HG03060 (cell line): ENCODE data around the gene MAST4.

ENCODE experiments used
- ATAC-seq: cut with Tn5 transposase; IDR thresholded peaks from one replicate; pipeline ENCODE4 v1.9.1; 2021; ENCODE audit warnings: low read depth, moderate number of reproducible peaks; ENCODE audit not compliant: unreplicated experiment

Gene MAST4

DNA sequence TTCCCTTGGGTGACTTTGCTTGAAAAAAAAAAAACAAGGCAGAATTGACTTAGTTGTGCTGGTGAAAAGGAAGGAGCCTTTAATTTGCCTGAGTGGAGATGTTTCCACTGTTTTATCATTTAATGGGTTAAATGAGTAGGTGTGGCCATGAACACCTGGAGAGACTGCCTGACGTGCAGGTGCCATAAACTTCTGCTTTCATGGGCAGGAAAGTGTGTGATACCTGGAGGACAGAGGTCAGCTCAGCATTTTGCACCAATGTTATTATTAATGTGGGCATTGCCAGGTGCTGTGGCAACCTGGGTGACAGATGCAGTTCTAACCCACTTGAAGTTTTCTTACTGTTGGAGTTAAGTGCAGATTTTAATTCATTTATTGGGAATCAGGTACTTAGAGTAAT lies 455.0 kb downstream of the MAST4 start:
- no peak for ATAC-seq

DNA sequence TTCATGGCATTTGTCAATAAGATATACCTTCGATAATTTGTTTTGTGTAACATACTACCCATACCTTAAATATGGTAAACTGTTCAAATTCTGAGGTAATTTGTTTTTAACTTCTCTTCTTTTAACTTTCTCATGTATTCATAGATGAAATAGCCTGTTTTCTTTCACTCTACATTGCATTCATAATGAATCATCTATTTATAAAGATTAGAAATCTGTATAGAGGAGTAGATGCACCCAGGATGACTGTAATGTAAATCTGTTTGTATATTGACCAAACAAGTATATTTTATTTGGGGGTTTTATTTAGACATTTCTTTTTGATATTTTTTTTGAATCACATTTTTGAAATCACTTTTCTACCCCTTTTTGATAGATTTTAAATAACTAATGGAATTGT lies 455.8 kb downstream of the MAST4 start:
- ATAC-seq, result no peak

DNA sequence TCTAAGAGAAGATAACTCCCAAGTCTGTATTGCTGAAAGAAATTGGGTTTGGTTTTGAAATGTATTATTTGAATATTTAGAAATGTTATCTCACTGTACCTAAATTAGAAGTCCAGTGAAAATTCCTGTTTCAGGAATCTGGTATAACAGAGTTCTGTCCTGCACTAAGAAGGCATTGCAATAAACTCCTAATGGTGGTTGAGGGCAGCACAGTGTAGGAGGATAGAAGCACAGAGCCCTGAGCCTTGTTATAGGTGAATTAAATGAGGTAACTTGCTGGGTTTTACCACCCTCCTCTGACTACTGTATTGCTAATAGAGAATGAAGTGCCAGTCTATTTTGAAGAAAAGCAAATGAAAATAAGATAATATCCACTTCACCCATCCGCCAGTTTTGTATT lies 457.0 kb downstream of the MAST4 start:
- no peak for ATAC-seq

DNA sequence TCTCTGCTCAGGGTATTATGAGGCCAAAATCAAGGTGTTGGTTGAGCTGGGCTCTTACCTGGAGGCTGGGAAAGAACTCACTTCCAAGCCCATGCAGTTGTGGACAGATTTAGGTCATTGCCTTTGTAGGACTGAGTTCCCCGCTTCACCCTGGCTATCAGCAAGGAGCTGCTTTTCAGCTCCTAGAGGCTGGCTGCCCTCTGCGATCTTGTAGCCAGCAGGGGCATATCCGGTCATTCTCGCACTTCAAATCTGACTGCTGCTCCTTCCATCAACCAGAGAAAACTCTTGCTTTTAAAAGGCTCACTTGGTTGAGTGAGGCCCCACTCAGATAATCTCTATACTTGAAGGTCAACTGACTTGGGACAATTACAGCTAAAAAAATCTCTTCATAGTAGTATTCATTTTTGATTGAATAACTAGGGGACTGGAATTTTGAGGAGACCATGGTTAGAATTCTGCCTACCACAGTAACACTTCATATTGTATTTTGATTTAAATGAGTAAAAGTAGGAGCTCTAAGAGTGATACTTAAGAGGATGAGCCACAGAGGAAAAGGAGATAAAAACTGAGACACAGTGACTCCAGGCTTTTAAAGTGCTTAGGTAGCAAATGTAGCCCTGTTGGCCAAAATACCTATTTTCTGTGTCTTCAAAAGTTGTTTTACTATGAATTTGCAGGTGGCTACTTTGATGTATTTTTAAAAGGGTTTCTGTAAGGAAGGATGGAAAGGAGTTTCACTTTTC lies 463.0 kb downstream of the MAST4 start:
- ATAC-seq, result no peak

DNA sequence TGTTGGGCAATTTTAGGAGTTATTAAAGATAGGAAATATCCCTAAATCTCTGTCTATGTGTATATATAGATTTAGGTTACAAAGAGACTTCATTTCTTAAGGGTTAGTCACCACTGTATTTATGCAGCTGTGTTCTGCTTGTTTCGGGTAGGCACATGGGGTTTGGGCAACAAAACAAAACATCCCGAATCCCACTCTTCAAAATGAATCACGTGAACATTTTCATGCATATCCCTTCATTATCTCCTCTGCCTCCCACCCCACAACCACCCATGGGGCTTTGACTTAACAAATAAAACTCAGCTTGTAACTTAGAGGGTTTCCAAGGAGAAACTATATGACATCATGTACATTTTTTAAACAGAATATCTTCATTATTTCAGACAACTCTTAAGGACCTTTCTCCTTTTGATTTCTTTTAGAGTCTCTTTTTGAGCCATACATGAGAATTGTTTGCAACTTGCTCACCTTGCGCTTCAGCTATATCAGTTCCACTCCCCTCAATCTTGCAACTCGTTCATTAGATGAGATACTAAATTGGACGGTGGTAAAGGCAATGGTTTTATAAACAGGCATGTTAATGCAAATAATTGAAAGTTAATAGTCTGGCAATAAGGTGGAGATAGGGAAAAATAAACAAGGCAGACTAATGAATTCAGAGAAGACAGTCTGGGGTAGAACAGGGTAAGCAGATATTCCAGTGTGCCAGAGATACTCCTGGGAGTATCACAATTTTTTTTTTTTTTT lies 463.7 kb downstream of the MAST4 start:
- no peak for ATAC-seq

DNA sequence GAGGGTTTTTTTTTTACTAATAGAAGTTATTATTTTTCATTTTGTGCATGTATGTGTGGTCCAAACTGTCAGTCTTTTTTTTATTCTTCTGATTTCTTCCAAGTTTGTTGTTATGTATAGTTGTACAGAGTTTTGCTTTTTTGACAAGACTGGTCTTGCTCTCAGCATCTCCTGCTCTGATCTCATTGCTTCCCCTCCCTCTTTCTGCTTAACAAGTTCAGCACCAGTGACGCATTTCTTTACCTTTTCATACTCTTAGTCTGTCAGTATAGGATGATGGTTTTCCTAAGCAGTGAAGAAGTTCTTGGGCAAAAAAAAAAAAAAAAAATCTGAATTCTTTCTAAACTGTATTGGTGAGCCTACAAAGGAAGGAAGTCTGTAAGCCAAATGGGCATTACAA lies 465.3 kb downstream of the MAST4 start:
- no peak for ATAC-seq

DNA sequence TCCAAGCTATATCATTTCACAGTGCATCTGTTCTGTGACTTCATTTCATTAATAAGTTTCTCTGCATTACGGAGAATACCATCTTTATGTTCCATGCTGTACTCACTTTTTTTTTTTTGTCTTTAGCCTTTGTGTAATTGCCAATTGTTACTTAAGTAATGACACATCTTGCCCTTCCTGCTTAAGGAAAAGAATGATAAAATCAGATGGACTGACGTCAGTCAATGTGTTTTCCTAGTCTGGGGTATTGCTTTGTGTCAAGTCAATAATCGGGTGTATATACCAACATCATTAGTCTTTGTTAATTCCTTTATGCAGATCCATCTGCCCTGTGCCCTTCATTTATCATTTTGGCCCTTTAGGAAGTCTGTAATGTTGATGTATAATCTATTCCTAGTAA lies 466.9 kb downstream of the MAST4 start:
- no peak for ATAC-seq

DNA sequence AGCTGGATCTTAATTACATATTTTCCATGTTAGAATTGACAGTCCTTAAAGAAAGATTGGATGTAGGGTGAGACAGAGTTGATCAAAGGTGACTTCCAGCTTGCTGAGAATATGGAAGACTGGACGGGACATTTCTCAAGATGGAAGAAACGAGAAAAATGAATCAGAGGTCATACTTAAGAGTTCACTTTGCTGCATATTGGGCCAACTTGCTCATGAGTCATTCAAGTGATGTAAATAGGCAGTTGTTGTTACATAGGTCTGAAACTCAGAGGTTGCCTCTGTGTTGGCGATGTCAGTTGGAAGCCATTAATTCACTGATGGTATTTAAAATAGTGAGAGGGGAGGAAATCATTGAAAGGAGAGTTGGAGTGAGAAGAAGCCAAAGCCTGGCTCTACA lies 467.6 kb downstream of the MAST4 start:
- ATAC-seq, result no peak

DNA sequence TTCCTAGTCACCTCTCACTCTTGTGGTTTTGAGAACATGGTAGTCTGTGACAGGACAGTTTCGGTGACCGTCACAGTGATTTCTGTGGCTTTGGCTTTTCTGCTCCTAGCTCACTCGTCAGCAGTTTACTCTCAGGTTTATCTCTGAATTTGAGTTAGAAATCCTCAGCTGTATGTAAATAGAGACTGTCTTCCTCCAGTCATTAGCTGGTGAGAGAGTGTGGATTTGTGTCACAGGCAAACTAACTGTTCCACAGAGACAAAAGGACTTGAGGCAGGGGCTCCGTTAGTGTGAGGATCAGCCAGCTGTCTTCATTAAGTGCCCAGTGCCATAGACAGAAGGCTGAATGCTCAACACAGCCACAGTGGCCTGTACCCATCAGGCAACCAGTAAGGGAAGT lies 469.0 kb downstream of the MAST4 start:
- ATAC-seq, result no peak

DNA sequence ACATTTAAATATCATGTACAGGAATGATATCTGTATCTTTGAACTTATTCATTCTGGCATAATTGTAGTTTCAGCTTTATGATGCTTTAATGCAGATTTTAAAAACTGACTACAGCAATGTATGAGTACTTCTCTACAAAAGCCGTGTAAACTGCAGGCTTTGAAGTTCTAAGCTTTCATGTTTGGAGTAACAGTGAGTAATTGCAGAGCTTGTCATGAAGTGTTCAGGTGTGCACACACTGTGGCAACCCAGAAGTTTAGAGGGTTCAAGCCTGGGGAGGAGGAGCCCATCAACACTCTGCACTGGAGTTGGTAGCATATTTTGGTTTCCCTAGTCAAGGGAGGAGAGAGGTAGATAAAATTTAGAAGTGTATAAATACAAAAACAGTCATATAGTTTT lies 469.5 kb downstream of the MAST4 start:
- no peak for ATAC-seq

DNA sequence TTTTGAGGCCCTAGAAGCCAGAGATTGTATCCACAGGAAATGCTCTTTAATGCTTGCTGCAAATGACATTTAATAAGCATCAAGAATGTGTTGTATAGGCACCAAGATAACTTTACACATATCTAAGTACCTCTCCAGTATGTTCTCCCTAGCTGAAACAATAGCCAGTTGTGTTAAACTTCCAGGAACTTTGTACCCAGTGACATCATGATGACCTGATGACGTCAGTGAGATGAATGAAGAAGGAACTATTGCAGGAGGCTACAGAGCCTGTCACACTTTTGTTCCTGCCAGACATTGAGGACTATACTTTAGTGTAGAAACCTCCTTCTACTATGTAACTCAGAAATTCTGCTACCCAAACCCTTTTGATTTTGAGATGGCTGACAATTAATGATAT lies 470.6 kb downstream of the MAST4 start:
- ATAC-seq, result no peak

DNA sequence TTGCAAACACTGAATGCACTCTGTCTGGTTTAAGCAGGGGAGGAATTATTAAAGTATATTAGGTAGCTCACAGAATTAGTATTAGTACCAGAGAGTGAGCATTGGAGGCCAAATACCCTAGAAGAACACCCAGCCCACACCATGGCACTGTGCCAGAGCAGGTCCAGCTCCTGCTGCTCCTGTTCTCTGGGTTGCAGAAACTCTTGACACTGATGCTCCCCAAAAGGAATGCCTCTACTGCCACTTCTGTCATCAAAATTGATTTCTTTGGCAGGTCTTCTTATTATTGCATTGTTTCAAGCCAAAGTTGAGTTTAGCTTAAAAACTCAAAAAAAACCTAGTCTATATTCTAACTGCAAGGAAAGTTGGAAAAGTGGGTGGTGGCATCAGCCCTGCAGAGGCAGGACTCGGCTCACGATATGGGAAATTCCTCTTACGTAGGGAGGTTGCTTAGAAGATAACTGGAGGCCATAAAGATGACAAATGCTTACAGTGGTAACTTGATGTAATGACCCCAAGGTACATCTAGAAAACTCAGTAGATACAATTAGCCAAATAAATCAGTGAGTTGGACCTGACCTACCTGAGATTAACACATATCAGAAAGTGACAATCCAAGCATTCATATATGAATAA lies 477.0 kb downstream of the MAST4 start:
- ATAC-seq, result no peak

DNA sequence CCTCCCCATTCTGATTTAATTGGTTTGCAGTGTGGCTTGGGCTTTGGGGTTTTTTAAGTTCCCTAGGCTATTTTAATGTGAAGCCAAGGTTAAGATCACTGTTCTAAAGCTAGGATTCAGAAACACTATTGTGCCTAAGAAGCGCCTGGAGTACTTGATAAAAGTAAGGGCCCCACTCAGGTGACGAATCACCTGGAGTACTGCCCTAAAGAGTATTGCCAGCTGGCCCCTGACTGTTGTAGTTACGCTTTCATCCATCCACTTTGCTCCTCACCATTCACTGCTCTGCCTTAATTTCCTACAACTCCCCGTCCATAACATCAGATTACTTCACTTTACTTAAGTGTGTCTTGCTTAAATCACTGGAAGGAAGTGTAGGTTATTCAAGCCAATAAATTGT lies 481.1 kb downstream of the MAST4 start:
- ATAC-seq, result no peak

DNA sequence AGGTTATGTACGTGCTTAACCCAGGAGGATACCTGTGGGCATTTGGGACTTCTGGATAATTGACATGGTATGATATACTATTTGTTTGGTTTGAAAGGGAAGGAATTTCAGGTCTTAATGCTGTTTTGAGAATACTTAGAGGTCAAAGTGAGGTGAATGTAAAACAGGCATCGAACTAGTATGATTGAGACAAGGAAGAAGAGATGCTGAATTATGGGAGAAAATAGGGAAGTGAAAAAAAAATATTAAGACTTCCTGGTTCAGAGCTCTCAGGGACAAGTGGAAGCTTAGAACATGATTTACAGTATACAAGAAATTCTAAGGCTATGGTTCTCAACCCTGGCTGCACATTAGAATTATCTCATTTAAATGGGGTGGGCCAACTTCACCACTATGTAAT lies 485.1 kb downstream of the MAST4 start:
- no peak for ATAC-seq

DNA sequence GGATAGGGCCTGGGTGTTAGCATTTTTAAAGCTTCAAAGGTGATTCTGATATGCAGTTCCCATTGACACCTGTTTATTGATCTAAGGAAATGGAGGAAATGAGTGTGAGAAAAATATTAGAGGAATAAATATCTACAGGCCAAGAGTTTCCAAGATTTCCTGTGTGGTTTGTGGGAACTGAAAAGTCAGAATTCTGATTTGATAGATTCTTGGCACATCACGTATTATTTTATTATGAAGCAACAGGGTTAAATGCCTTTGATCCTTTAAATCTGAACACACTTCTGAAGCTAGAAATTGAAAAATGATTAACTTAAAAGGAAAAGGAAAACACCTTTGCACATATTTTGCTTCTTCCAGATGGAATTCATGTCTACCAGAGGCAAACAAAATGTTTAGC lies 486.7 kb downstream of the MAST4 start:
- no peak for ATAC-seq

DNA sequence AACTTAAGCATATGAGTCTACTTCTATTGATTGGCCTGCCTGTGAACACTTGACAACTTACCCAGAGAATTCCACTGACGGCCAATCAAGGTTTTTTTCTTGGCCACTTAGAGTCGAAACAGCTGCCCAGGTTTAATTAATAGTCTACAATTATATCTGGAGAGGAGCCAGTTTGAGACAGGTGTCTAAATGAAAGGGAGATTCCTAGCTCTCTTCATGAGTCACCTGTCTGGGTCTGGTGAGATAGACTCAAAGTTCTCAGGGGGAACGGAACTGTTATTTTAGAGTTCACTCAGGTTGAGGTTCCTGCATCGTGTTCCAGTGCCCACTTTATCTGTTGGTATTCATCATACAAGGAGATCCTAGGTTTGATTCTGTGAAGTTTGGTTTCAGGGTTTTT lies 489.4 kb downstream of the MAST4 start:
- no peak for ATAC-seq

DNA sequence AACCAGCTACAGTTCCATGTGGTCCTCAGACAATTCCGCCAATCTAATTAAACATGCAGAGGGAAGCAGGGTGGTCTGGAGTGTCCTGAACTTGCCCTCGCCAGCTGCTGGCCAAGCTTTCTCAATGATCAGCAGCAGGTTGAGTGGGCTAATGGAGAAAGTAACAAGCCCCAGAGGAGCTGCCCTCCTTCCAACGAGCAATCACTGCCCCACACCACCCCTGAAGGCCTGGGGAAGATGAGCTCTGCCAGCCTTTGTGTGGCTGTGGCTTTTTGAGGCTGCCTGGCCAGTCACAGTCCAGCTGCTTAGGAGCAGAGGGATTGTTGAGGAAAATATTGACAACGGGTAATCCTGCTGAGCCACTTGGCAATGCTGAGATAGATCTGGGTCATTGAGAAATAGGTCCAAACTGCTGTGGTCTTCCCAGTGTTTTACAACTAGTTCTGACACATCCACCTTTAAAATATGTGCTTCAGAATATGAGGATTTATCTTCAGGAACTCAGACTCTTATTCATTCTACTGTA lies 493.1 kb downstream of the MAST4 start:
- ATAC-seq, result no peak

DNA sequence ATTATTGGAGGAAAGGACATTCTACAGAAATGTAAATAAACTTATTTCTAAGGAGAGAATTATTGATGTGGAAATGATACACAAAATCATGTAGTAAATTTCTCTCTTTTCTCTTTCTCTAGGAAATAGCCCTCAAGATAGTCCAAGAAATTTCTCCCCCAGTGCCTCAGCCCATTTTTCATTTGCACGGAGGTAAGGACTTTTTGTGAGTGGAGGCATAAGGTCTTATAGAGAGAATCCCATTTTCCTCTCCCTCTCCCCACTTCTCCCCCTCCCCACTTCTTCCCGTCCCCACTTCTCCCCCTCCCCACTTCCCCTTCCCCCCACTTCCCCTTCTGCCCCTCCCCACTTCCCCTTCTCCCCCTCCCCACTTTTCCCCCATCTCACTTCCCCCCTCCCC lies 493.8 kb downstream of the MAST4 start:
- ATAC-seq, result no peak

DNA sequence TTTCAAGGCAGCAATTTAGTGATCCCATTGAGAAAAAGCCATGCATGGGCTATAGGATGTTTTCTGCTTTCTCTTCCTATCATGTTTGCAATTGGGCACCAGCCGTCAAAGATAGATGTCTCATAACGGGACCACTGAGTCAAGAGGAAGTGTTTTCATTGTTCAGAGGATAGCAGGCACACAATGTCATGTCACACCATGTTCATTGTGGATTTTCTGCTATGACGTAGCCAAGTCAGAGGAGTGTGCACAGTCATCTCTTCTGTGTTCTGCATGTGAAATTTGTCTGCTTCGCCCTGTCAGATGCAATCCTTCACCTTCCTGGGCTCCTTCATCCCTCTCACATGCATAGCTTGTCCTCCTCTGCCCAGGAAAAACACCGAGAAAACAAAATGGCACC lies 494.4 kb downstream of the MAST4 start:
- no peak for ATAC-seq

DNA sequence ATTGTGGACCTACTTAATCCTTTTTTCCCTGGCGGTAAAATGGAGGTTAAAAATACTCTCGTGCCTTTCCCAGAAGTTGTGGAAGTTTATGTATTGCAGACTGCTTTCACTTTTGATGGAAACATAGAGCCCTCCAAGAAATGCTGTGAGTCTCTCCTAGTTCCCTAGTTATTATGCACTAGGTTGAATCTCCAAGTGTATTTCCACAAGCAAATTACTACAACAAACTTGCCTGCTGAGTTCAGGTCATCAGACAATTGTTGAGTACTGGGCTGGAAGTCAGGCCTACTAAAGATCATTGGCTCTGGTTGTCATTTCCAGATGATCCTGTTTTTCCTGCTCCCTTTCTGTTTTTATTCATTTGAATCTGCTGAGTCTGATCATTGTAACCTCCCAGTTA lies 496.3 kb downstream of the MAST4 start:
- ATAC-seq, result no peak

DNA sequence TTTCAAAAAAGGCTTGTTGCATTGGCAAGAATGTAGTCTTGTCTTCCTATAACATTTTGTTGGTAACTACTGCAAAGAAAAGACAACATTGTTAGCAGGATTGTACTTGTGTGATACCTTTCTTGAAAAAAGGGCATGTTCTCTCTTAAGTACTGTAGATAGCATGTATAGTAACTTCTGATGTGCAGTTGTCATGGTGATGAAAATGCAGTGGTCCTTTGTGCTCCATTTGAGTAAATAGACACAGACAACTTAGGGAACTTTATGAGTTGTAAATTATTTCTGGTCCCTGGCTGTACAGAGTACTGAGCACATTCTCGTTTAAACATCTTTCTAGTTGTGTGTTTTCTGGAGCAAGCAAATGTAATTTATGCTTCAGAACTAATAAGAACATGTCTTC lies 497.1 kb downstream of the MAST4 start:
- no peak for ATAC-seq
